ENCODE results near the gene FAH.

The FAH gene

GRCh38 chr15:80138961-80139360 is 13.8 kb upstream of the FAH start:
- ATAC-seq: no peak

GRCh38 chr15:80140909-80141308 is 11.9 kb upstream of the FAH start:
- TF ChIP-seq ZNF70 (CRISPR knock-in tag; IDR thresholded peaks at IDR 0.05): no peak
- TF ChIP-seq PPARA (CRISPR knock-in tag; IDR thresholded peaks at IDR 0.05; ENCODE audit: borderline replicate concordance): no peak
- TF ChIP-seq TOX (CRISPR knock-in tag; IDR thresholded peaks at IDR 0.05; ENCODE audit: borderline replicate concordance): no peak
- TF ChIP-seq OSR1 (CRISPR knock-in tag; IDR thresholded peaks at IDR 0.05): no peak
- TF ChIP-seq ZNF565 (CRISPR knock-in tag; conservative IDR thresholded peaks at IDR 0.05; ENCODE audit: low read depth): no peak
- no peak for TF ChIP-seq PATZ1 (CRISPR knock-in tag; IDR thresholded peaks at IDR 0.05; ENCODE audit: borderline replicate concordance)
- no peak for TF ChIP-seq ESRRG (CRISPR knock-in tag; IDR thresholded peaks at IDR 0.05)
- no peak for TF ChIP-seq RARB (CRISPR knock-in tag; IDR thresholded peaks at IDR 0.05)
- TF ChIP-seq ZFP30 (CRISPR knock-in tag; IDR thresholded peaks at IDR 0.05): no peak
- TF ChIP-seq SNAI2 (CRISPR knock-in tag; IDR thresholded peaks at IDR 0.05): no peak
- TF ChIP-seq ISL1 (CRISPR knock-in tag; IDR thresholded peaks at IDR 0.05): no peak
- TF ChIP-seq ZFP3 (CRISPR knock-in tag; IDR thresholded peaks at IDR 0.05): no peak
- TF ChIP-seq ARNTL (CRISPR knock-in tag; IDR thresholded peaks at IDR 0.05; ENCODE audit: borderline replicate concordance, low read depth): no peak
- no peak for TF ChIP-seq CREB5 (CRISPR knock-in tag; IDR thresholded peaks at IDR 0.05; ENCODE audit: low read depth)
- no peak for TF ChIP-seq POU6F1 (CRISPR knock-in tag; IDR thresholded peaks at IDR 0.05; ENCODE audit: borderline replicate concordance, low read depth)
- no peak for TF ChIP-seq GLIS3 (CRISPR knock-in tag; IDR thresholded peaks at IDR 0.05)
- TF ChIP-seq CSDC2 (CRISPR knock-in tag; IDR thresholded peaks at IDR 0.05): no peak
- no peak for TF ChIP-seq CSRNP3 (CRISPR knock-in tag; IDR thresholded peaks at IDR 0.05)
- no peak for ATAC-seq

More at GRCh38 chr15:80138961-80139360, 13.8 kb upstream of the FAH start:
- TF ChIP-seq BACH2 (CRISPR knock-in tag; IDR thresholded peaks at IDR 0.05; ENCODE audit: borderline replicate concordance): no peak
- TF ChIP-seq ISL1 (CRISPR knock-in tag; IDR thresholded peaks at IDR 0.05): no peak
- TF ChIP-seq SNAI2 (CRISPR knock-in tag; IDR thresholded peaks at IDR 0.05): no peak
- no peak for TF ChIP-seq POU6F1 (CRISPR knock-in tag; IDR thresholded peaks at IDR 0.05; ENCODE audit: borderline replicate concordance, low read depth)

- no peak for ATAC-seq
- TF ChIP-seq TSHZ2 (CRISPR knock-in tag; IDR thresholded peaks at IDR 0.05): no peak
- no peak for TF ChIP-seq BACH2 (CRISPR knock-in tag; IDR thresholded peaks at IDR 0.05; ENCODE audit: borderline replicate concordance)
- TF ChIP-seq TCF4 (CRISPR knock-in tag; IDR thresholded peaks at IDR 0.05; ENCODE audit: borderline replicate concordance): no peak
- TF ChIP-seq ZFP3 (CRISPR knock-in tag; IDR thresholded peaks at IDR 0.05): no peak
- no peak for TF ChIP-seq ISL1 (CRISPR knock-in tag; IDR thresholded peaks at IDR 0.05)
- no peak for TF ChIP-seq RARB (CRISPR knock-in tag; IDR thresholded peaks at IDR 0.05)
- TF ChIP-seq OSR1 (CRISPR knock-in tag; IDR thresholded peaks at IDR 0.05): no peak
- TF ChIP-seq CSDC2 (CRISPR knock-in tag; IDR thresholded peaks at IDR 0.05): no peak
- no peak for TF ChIP-seq ESRRG (CRISPR knock-in tag; IDR thresholded peaks at IDR 0.05)
- TF ChIP-seq ZNF70 (CRISPR knock-in tag; IDR thresholded peaks at IDR 0.05): no peak
- TF ChIP-seq GLIS3 (CRISPR knock-in tag; IDR thresholded peaks at IDR 0.05): no peak
- no peak for TF ChIP-seq PATZ1 (CRISPR knock-in tag; IDR thresholded peaks at IDR 0.05; ENCODE audit: borderline replicate concordance)
- no peak for TF ChIP-seq ZC3H10 (CRISPR knock-in tag; IDR thresholded peaks at IDR 0.05)
- no peak for TF ChIP-seq ZNF565 (CRISPR knock-in tag; conservative IDR thresholded peaks at IDR 0.05; ENCODE audit: low read depth)
- no peak for TF ChIP-seq CREB5 (CRISPR knock-in tag; IDR thresholded peaks at IDR 0.05; ENCODE audit: low read depth)
Observed at GRCh38 chr15:80141916-80142598, 10.7 kb upstream of the FAH start.
